Right lobe of liver (tissue), 6 donors: ENCODE results near the gene PIGC. TPM values are rescaled to one million over a fixed set of nuclear protein-coding genes. Genes with fewer than 3 reads are reported as not detected.
"Not testable (repeated sequence)": the region's sequence is repeated elsewhere in the genome, so short reads cannot be mapped to it uniquely, and the experiment has no call there.

Experiments used
- ATAC-seq, 4 donors: fragments of 200-7000 bp; cut with Tn5 transposase; one replicate each; pipeline ENCODE4 v1.9.1; 2020; ENCODE audit warnings: mild to moderate bottlenecking in 4 of 4, moderate library complexity in 4 of 4
- DNase-seq, 3 donors: peaks; one replicate each; pipeline ENCODE4 v3.0.0-alpha.2; 2020
- H3K27ac ChIP-seq, 3 donors: fragments of 200-600 bp; one replicate each; pipeline ENCODE4 v1.8.0; 2022
- H3K27me3 ChIP-seq, 2 donors: fragments of 200-600 bp; one replicate each; pipeline ENCODE4 v1.8.0; 2022
- H3K36me3 ChIP-seq, 4 donors: fragments of 200-600 bp; sonication (generic) in 1 of 4; one replicate each; pipeline versions ENCODE4 v1.5.1 to v1.8.0; 2017 to 2022; ENCODE audit warnings: control low read depth in 1 of 4
- H3K4me1 ChIP-seq, 4 donors: fragments of 200-600 bp; sonication (generic) in 1 of 4; one replicate each; pipeline versions ENCODE4 v1.5.1 to v1.8.0; 2017 to 2022; ENCODE audit warnings: control low read depth in 1 of 4
- H3K4me3 ChIP-seq, 3 donors: fragments of 200-600 bp; one replicate each; pipeline ENCODE4 v1.8.0; 2022
- H3K9me3 ChIP-seq, 4 donors: fragments of 200-600 bp; sonication (generic) in 1 of 4; one replicate each; pipeline versions ENCODE4 v1.5.1 to v1.8.0; 2017 to 2022; ENCODE audit warnings: control low read depth in 1 of 4
- POLR2A ChIP-seq: fragments of 450-650 bp; IDR thresholded peaks from one replicate; pipeline ENCODE4 v1.6.1; 2017; ENCODE audit warnings: antibody characterized with exemption, mild to moderate bottlenecking
- WGBS: methylation state at CpG from one replicate; pipeline ENCODE4 v1.1.6; 2018; ENCODE audit warnings: low coverage, low lambda C conversion rate; ENCODE audit not compliant: insufficient coverage; ENCODE audit errors: missing lambda C conversion rate; 5-methylcytosine and 5-hydroxymethylcytosine counted together
- intact Hi-C, 2 donors: fragments of 100-400 bp; cut with DNase I; formaldehyde crosslinking; loops; one replicate each; pipeline versions ENCODE4 v1.11.2 to v1.14.1; 2022
- total RNA-seq, 6 experiments: library from RNA; depleted of rRNA in 2 of 6; stranded (reverse); fragments of >200 nt in 2 of 6; fragmentation: NEBNext Ultra II Directional in 3 of 6; extraction: Animal tissue kit (Norgen Biotek cat#: 25700) in 3 of 6; gene quantifications; one replicate each; pipeline versions ENCODE4 v1.1.0 to v1.2.4, GENCODE V29; 2016 to 2023
- TF ChIP-seq, protein P1 (sequence below), 4 donors: fragments of 200-600 bp in 3 of 4; fragments of 450-650 bp in 1 of 4; IDR thresholded peaks; one replicate each; pipeline versions ENCODE4 v1.5.1 to v1.8.0; 2016 to 2022; ENCODE audit warnings: antibody characterized with exemption in 4 of 4, mild to moderate bottlenecking in 2 of 4
- donor health status: DM: no; HTN: yes; CAD: no.
- donor health status: DM: no; HTN: no; CAD: no.
- donor health status: DM: no; HTN: no; CAD: no.
- donor health status: DM: no; HTN: yes; CAD: no.
- donor health status: DM: no; HTN: yes; CAD: no.

PIGC gene
- total RNA-seq, 6 experiments from 2014 or later, result 6.7 to 12.0 (median 8.7) TPM

DNA sequence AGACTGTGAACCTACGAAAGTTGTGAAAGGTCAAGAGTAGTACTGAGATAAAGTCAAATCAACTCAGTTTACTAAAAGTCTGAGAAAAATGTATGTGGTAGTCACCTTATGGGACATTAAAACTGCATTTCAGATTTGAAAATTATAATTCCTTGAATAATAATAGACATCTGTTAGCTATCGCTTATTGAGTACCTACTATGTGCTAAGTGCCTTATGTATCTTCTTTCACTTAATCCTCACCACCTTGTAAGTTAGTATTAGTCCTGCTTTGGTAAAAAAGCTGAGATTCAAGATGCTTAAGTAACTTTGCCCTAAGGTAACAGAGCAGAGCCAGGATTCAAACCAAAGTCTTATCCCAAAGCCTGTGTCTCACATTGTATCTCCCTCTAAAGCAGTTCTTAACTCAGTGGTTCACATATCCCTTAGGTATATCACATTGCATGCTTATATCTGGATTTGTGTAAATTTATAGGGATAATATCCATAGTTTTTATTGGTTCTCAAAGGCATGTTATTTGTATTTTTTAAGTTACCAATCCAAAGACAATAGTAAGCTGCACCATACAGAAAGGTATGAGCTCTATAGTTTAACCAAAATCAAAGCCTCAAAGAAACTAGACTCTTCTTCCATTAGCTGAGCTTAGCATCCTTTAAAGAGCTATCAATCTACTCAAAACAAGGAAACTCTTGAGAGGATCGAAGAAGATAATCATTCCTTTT is 865 bp downstream of the PIGC start:
- no peak for ATAC-seq
- DNase-seq, result no peak
- intact Hi-C loops, result loop anchor here in 1 of 2 donors (10.0 kb wide), 1 partner anchor 282 kb away; no protein-coding TSS in a partner anchor
- H3K4me3 ChIP-seq, result peak overlapping the region; percentile 85 to 98 (median 86)
- peak overlapping the region in 1 of 3 donors; percentile 69 for H3K27ac ChIP-seq
- H3K27me3 ChIP-seq, result no peaks in the 10 kb centered on the region
- WGBS, result 52% methylated on average over 3 of the region's 3 CpGs
- H3K36me3 ChIP-seq, result no peaks in the 10 kb centered on the region
- TF ChIP-seq, protein P1, sequence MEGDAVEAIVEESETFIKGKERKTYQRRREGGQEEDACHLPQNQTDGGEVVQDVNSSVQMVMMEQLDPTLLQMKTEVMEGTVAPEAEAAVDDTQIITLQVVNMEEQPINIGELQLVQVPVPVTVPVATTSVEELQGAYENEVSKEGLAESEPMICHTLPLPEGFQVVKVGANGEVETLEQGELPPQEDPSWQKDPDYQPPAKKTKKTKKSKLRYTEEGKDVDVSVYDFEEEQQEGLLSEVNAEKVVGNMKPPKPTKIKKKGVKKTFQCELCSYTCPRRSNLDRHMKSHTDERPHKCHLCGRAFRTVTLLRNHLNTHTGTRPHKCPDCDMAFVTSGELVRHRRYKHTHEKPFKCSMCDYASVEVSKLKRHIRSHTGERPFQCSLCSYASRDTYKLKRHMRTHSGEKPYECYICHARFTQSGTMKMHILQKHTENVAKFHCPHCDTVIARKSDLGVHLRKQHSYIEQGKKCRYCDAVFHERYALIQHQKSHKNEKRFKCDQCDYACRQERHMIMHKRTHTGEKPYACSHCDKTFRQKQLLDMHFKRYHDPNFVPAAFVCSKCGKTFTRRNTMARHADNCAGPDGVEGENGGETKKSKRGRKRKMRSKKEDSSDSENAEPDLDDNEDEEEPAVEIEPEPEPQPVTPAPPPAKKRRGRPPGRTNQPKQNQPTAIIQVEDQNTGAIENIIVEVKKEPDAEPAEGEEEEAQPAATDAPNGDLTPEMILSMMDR (IDR thresholded peaks at IDR 0.05), result no peak
- no peak for TF ChIP-seq POLR2A
- H3K4me1 ChIP-seq, result peaks cover 0 to 10% (median 0%) of the 10 kb centered on the region in 4 donors
- H3K9me3 ChIP-seq, result no peaks in the 10 kb centered on the region

DNA sequence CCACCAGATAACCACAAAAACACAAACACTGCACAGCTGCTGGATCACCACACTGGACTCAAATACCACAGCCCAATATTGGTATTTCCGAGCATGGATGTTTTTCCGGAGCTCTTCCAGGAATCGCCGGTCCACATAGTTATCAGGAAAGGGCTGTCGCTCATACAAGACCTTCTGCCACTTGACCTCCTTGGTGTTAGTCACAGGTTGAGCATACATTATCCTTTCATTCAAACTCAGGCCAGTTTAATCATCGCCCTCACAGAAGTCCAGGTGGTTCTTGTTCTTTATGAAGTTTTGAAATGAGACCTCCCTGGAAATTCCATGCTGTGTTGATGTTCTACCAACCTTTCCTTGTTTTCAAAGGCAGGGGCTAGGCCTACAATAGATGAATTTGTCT is 1.5 kb downstream of the PIGC start:
- Histone ChIP-seq H3K27me3 (no peaks in the 10 kb centered on the region), H3K27ac (no peak overlapping the region), H3K4me1 (peaks cover 0 to 10% (median 0%) of the 10 kb centered on the region in 4 donors), H3K36me3 (no peaks in the 10 kb centered on the region), H3K9me3 (no peaks in the 10 kb centered on the region), H3K4me3 (no peak overlapping the region)
- DNase-seq, result no peak
- intact Hi-C loops, result loop anchor here in 1 of 2 donors (10.0 kb wide), 1 partner anchor 282 kb away; no protein-coding TSS in a partner anchor
- ATAC-seq, result no peak
- 96% methylated on average over 5 of the region's 6 CpGs for WGBS
- TF ChIP-seq, protein P1 (IDR thresholded peaks at IDR 0.05), result no peak
- no peak for TF ChIP-seq POLR2A

DNA sequence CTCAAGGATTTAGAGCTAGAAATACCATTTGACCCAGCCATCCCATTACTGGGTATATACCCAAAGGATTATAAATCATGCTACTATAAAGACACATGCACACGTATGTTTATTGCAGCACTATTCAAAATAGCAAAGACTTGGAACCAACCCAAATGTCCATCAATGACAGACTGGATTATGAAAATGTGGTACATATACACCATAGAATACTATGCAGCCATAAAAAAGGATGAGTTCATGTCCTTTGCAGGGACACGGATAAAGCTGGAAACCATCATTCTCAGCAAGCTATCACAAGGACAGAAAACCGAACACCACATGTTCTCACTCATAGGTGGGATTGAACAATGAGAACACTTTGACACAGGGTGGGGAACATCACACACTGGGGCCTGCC is 6.7 kb downstream of the PIGC start:
- 92% methylated on average over 3 of the region's 3 CpGs for WGBS
- H3K27ac ChIP-seq, H3K4me1 ChIP-seq, H3K36me3 ChIP-seq, H3K27me3 ChIP-seq, H3K4me3 ChIP-seq, DNase-seq, H3K9me3 ChIP-seq, intact Hi-C loops, ATAC-seq: not testable (repeated sequence)

DNA sequence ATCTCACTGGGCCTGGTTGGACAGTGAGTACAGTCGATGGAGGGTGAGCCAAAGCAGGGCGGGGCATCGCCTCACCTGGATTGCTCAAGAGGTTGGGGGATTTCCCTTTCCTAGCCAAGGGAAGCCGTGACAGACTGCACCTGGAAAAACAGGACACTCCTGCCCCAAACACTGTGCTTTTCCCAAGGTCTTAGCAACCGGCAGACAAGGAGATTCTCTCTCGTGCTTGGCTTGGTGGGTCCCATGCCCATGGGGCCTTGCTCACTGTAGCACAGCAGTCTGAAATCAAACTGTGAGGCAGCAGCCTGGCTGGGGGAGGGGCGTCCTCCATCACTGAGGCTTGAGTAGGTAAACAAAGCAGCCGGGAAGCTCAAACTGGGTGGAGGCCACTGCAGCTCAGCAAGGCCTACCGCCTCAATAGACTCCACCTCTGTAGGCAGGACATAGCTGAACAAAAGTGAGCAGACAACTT is 12.1 kb downstream of the PIGC start:
- no peak for ATAC-seq
- H3K4me3 ChIP-seq, result no peak overlapping the region
- intact Hi-C loops, result no loop called here

DNA sequence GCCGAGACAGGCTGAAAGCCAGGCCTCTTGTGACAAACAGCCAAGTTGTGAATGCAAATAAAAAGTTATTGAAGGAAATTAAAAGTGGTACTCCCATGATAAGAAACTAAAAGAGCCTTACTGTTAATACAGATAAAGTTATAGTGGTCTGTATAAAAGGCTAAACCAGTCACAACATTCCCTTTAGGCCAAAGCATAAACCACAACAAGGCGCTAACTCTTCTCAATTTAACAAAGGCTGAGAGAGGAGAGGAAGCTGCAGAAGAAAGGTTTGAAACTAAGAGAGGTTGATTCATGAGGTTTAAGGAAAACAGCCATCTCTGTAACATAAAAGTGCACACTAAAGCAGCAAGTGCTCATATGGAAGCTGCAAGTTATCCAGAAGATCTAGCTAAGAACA is 12.7 kb downstream of the PIGC start:
- no peaks in the 10 kb centered on the region for H3K9me3 ChIP-seq
- TF ChIP-seq, protein P1 (IDR thresholded peaks at IDR 0.05), result no peak
- TF ChIP-seq POLR2A, result no peak
- DNase-seq, result no peak
- ATAC-seq, result no peak
- no peak overlapping the region for H3K4me3 ChIP-seq
- no peaks in the 10 kb centered on the region for H3K36me3 ChIP-seq
- no peak overlapping the region for H3K27ac ChIP-seq
- WGBS, result 79% methylated on average over 2 of the region's 2 CpGs
- intact Hi-C loops, result no loop called here
- H3K27me3 ChIP-seq, result no peaks in the 10 kb centered on the region
- H3K4me1 ChIP-seq, result peaks cover 0 to 3% (median 0%) of the 10 kb centered on the region in 4 donors

More for the DNA sequence above, 12.1 kb downstream of the PIGC start:
- H3K4me1 ChIP-seq, result peaks cover 0 to 3% (median 0%) of the 10 kb centered on the region in 4 donors
- WGBS, result 48% methylated on average over 3 of the region's 9 CpGs
- no peak for TF ChIP-seq POLR2A
- TF ChIP-seq, protein P1 (IDR thresholded peaks at IDR 0.05), result no peak
- no peaks in the 10 kb centered on the region for H3K9me3 ChIP-seq
- no peaks in the 10 kb centered on the region for H3K27me3 ChIP-seq
- H3K36me3 ChIP-seq, result no peaks in the 10 kb centered on the region
- H3K27ac ChIP-seq, result no peak overlapping the region
- DNase-seq, result peak in 1 of 3 donors; percentile 24
